Panc1 (cell line): ENCODE data around the gene UBC. TPM values are rescaled to one million over a fixed set of nuclear protein-coding genes. Genes with fewer than 3 reads are reported as not detected.

Experiments
- ATAC-seq: fragments of 200-7000 bp; cut with Tn5 transposase; 2 replicates; pipeline ENCODE4 v1.9.1; 2020; ENCODE audit warnings: mild to moderate bottlenecking, moderate library complexity
- BruUV-seq: library from RNA; stranded (reverse); fragments of 400-500 nt; replicated peaks from 2 replicates; lab custom pipeline; 2021; lab: Mats Ljungman, UMichigan
- CTCF ChIA-PET: fragments of 300-600 bp; sonication (Branson Sonifier 250); formaldehyde crosslinking; loops from one replicate; lab custom pipeline; 2022; ENCODE audit warnings: antibody characterized with exemption; lab: Charles Lee
- POLR2A ChIA-PET: fragments of 300-600 bp; sonication (Branson Sonifier 250); formaldehyde crosslinking; loops from one replicate; lab custom pipeline; 2022; ENCODE audit warnings: antibody characterized with exemption; lab: Charles Lee
- DNase-seq: peaks from one replicate; pipeline ENCODE4 v3.0.0-alpha.2; 2010; ENCODE audit warnings: low read depth, low spot score
- H3K27ac ChIP-seq: 2 replicates; pipeline ENCODE4 v1.5.1; 2011; ENCODE audit warnings: mild to moderate bottlenecking, low read length, inconsistent platforms
- H3K27me3 ChIP-seq: fragments of 200-500 bp; sonication (Bioruptor generic); 2 replicates; pipeline ENCODE4 v1.6.0; 2014; ENCODE audit warnings: low read length, inconsistent platforms; ENCODE audit not compliant: control insufficient read depth, insufficient read depth
- H3K36me3 ChIP-seq: fragments of 200-500 bp; sonication (Bioruptor generic); 2 replicates; pipeline ENCODE4 v1.5.1; 2014; ENCODE audit warnings: inconsistent platforms, mild to moderate bottlenecking, low read length, moderate library complexity; ENCODE audit not compliant: control insufficient read depth, insufficient read depth
- H3K4me1 ChIP-seq: 2 replicates; pipeline ENCODE4 v1.5.1; 2011; ENCODE audit warnings: inconsistent platforms, mild to moderate bottlenecking, low read length, moderate library complexity; ENCODE audit not compliant: control insufficient read depth, insufficient read depth
- H3K4me3 ChIP-seq, 2 experiments: 2 replicates each; pipeline ENCODE4 v1.5.1; 2011 to 2012; ENCODE audit warnings: low read depth in 2 of 2, low read length in 2 of 2, mild to moderate bottlenecking in 2 of 2, inconsistent platforms in 1 of 2, moderate library complexity in 1 of 2
- H3K9me3 ChIP-seq: fragments of 200-500 bp; sonication (Bioruptor generic); 2 replicates; pipeline ENCODE4 v1.5.1; 2014; ENCODE audit warnings: low read depth, mild to moderate bottlenecking, inconsistent platforms, low read length, moderate library complexity; ENCODE audit not compliant: control insufficient read depth, insufficient read depth
- POLR2AphosphoS5 ChIP-seq: IDR thresholded peaks from 2 replicates; pipeline ENCODE4 v1.6.1; 2012; ENCODE audit warnings: mild to moderate bottlenecking, low read depth, low read length, moderate library complexity
- SIN3A ChIP-seq: IDR thresholded peaks from 2 replicates; pipeline ENCODE4 v1.6.1; 2012; ENCODE audit warnings: low read depth, mild to moderate bottlenecking, low read length, moderate library complexity, borderline replicate concordance; ENCODE audit not compliant: insufficient read depth
- TCF7L2 ChIP-seq: IDR thresholded peaks from 2 replicates; pipeline ENCODE4 v1.6.1; 2011; ENCODE audit warnings: mild to moderate bottlenecking, low read depth, low read length, inconsistent platforms
- in situ Hi-C: cut with HindIII; loops from 2 replicates; pipeline ENCODE4 v1.10.0; 2016; ENCODE audit warnings: low sequenced_read_pairs, low pct_unique_long_range_greater_than_20kb
- intact Hi-C: fragments of 100-400 bp; cut with micrococcal nuclease; formaldehyde crosslinking; loops from one replicate; pipeline ENCODE4 v1.10.0; 2022; ENCODE audit not compliant: unreplicated experiment
- total RNA-seq: library from RNA; stranded (reverse); gene quantifications from one replicate; pipeline ENCODE4 v1.2.1, GENCODE V29; 2021; ENCODE audit not compliant: unreplicated experiment
- TF ChIP-seq, protein P1 (sequence below), 2 experiments: IDR thresholded peaks; 2 replicates each; pipeline ENCODE4 v1.6.1; 2011 to 2012; ENCODE audit warnings: low read depth in 2 of 2, control low read depth in 1 of 2, low read length in 1 of 2, mild to moderate bottlenecking in 1 of 2, moderate library complexity in 1 of 2; ENCODE audit not compliant: insufficient read depth in 1 of 2
- TF ChIP-seq, protein P2 (sequence below): fragments of 450-650 bp; IDR thresholded peaks from 2 replicates; pipeline ENCODE4 v1.5.1; 2017; ENCODE audit warnings: mild to moderate bottlenecking

UBC gene
- total RNA-seq, 1 experiment from 2014 or later, result 1,725 TPM

DNA sequence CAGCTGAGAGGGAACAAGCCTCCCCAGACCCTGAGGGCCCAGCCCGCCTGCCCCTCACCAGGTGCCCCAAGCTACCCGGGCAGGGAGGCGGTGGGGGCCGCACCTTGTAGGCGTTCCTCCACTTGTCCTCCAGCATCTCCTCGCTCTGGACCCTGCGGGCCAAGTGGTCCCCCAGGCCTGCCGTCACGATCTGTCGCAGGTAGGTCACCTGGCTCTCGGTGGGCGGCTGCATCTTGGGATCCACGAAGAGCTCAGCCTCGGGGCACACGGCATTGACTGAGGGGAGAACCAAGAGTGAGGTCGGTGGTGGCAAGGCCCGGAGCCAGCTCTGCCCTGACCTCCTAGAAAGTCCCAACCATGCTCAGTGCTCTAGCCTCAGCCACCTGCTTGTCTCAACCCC, 37.8 kb upstream of the UBC start:
- no TSS peak for BruUV-seq
- no peak for TF ChIP-seq POLR2AphosphoS5
- no peak for TF ChIP-seq TCF7L2
- TF ChIP-seq, protein P1, sequence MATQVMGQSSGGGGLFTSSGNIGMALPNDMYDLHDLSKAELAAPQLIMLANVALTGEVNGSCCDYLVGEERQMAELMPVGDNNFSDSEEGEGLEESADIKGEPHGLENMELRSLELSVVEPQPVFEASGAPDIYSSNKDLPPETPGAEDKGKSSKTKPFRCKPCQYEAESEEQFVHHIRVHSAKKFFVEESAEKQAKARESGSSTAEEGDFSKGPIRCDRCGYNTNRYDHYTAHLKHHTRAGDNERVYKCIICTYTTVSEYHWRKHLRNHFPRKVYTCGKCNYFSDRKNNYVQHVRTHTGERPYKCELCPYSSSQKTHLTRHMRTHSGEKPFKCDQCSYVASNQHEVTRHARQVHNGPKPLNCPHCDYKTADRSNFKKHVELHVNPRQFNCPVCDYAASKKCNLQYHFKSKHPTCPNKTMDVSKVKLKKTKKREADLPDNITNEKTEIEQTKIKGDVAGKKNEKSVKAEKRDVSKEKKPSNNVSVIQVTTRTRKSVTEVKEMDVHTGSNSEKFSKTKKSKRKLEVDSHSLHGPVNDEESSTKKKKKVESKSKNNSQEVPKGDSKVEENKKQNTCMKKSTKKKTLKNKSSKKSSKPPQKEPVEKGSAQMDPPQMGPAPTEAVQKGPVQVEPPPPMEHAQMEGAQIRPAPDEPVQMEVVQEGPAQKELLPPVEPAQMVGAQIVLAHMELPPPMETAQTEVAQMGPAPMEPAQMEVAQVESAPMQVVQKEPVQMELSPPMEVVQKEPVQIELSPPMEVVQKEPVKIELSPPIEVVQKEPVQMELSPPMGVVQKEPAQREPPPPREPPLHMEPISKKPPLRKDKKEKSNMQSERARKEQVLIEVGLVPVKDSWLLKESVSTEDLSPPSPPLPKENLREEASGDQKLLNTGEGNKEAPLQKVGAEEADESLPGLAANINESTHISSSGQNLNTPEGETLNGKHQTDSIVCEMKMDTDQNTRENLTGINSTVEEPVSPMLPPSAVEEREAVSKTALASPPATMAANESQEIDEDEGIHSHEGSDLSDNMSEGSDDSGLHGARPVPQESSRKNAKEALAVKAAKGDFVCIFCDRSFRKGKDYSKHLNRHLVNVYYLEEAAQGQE (IDR thresholded peaks at IDR 0.05; ENCODE audit: insufficient read depth in 1 of 2, low read depth in 2 of 2, low read length in 1 of 2), result no peak
- TF ChIP-seq, protein P2, sequence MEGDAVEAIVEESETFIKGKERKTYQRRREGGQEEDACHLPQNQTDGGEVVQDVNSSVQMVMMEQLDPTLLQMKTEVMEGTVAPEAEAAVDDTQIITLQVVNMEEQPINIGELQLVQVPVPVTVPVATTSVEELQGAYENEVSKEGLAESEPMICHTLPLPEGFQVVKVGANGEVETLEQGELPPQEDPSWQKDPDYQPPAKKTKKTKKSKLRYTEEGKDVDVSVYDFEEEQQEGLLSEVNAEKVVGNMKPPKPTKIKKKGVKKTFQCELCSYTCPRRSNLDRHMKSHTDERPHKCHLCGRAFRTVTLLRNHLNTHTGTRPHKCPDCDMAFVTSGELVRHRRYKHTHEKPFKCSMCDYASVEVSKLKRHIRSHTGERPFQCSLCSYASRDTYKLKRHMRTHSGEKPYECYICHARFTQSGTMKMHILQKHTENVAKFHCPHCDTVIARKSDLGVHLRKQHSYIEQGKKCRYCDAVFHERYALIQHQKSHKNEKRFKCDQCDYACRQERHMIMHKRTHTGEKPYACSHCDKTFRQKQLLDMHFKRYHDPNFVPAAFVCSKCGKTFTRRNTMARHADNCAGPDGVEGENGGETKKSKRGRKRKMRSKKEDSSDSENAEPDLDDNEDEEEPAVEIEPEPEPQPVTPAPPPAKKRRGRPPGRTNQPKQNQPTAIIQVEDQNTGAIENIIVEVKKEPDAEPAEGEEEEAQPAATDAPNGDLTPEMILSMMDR, result no peak
- ChIA-PET CTCF (no interaction called here), POLR2A (no interaction called here)
- DNase-seq (no peak), ATAC-seq (0 out of 2 replicates have a peak, but pooled peaks have one; percentile 9)
- Histone ChIP-seq H3K4me1 (no peaks in the 10 kb centered on the region), H3K36me3 (peaks cover 10% of the 10 kb centered on the region), H3K9me3 (no peaks in the 10 kb centered on the region), H3K27ac (no peak overlapping the region), H3K27me3 (no peaks in the 10 kb centered on the region), H3K4me3 (no peak overlapping the region)
- intact Hi-C loops, result no loop called here
- in situ Hi-C loops, result no loop called here

DNA sequence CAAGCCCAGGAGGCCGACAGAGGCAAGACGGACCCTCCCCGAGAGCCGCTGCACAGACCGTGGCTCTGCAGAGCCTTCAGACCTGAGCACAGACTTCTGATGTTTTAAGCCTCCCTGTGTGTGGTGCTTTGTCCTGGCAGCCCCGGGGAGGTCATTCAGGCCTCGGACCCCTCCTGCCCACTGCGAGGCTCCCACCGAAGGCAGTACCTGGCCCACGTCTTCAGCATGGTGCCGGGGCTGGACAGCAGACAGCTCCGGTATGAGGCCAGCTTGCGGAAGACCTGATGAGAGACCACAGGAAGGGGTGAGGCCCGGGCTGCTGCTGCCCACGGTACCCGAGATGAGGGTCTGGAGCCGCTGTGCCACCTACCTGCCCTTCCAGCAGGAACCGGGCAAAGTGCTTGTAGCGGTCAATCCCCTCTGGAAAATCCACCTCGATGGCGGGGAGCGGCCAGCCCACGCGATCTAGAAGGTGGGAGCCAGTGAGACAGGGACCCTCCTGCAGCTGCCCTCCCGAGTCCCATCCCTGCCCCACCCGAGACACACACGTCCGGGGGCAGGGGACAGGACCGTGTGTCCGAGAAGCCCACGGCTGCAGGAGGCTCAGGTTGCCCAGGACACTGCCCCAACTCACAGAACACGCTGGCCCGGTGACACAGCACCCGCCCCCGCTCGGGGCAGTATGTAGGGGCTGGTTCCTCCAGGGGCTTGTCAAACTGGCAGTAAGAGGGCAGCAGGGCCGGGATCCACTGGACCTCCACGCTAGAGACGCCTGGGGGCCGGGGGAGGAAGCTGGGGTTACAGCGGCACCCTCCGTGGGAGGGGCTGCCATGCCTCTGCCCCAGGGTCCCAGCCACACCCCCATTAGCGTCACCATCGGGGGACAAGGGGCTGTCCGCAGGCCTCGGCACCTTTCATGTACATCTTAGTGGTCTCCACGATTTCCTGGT, 35.6 kb upstream of the UBC start:
- intact Hi-C loops (no loop called here), in situ Hi-C loops (no loop called here)
- POLR2A ChIA-PET, result no interaction called here
- Histone ChIP-seq H3K4me3 (no peak overlapping the region), H3K27me3 (no peaks in the 10 kb centered on the region), H3K9me3 (no peaks in the 10 kb centered on the region), H3K36me3 (peaks cover 2% of the 10 kb centered on the region), H3K27ac (no peak overlapping the region), H3K4me1 (no peaks in the 10 kb centered on the region)
- ATAC-seq, result no peak
- DNase-seq, result no peak
- TF ChIP-seq SIN3A (no peak), POLR2AphosphoS5 (no peak), TCF7L2 (no peak)
- TF ChIP-seq, protein P1 (IDR thresholded peaks at IDR 0.05; ENCODE audit: insufficient read depth in 1 of 2, low read depth in 2 of 2, low read length in 1 of 2), result no peak
- TF ChIP-seq, protein P2, result no peak
- CTCF ChIA-PET, result no interaction called here
- BruUV-seq, result no TSS peak
